HG02642 (cell line): Measurements from ENCODE around the gene CFAP65.

ENCODE experiments used
- ATAC-seq: cut with Tn5 transposase; IDR thresholded peaks from one replicate; pipeline ENCODE4 v1.9.1; 2021; ENCODE audit warnings: mild to moderate bottlenecking; ENCODE audit not compliant: unreplicated experiment, poor library complexity

The CFAP65 gene, protein sequence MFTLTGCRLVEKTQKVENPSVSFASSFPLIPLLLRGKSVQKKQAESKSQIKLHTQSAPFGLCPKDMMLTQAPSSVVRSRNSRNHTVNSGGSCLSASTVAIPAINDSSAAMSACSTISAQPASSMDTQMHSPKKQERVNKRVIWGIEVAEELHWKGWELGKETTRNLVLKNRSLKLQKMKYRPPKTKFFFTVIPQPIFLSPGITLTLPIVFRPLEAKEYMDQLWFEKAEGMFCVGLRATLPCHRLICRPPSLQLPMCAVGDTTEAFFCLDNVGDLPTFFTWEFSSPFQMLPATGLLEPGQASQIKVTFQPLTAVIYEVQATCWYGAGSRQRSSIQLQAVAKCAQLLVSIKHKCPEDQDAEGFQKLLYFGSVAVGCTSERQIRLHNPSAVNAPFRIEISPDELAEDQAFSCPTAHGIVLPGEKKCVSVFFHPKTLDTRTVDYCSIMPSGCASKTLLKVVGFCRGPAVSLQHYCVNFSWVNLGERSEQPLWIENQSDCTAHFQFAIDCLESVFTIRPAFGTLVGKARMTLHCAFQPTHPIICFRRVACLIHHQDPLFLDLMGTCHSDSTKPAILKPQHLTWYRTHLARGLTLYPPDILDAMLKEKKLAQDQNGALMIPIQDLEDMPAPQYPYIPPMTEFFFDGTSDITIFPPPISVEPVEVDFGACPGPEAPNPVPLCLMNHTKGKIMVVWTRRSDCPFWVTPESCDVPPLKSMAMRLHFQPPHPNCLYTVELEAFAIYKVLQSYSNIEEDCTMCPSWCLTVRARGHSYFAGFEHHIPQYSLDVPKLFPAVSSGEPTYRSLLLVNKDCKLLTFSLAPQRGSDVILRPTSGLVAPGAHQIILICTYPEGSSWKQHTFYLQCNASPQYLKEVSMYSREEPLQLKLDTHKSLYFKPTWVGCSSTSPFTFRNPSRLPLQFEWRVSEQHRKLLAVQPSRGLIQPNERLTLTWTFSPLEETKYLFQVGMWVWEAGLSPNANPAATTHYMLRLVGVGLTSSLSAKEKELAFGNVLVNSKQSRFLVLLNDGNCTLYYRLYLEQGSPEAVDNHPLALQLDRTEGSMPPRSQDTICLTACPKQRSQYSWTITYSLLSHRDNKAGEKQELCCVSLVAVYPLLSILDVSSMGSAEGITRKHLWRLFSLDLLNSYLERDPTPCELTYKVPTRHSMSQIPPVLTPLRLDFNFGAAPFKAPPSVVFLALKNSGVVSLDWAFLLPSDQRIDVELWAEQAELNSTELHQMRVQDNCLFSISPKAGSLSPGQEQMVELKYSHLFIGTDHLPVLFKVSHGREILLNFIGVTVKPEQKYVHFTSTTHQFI (N-terminal part only)

DNA sequence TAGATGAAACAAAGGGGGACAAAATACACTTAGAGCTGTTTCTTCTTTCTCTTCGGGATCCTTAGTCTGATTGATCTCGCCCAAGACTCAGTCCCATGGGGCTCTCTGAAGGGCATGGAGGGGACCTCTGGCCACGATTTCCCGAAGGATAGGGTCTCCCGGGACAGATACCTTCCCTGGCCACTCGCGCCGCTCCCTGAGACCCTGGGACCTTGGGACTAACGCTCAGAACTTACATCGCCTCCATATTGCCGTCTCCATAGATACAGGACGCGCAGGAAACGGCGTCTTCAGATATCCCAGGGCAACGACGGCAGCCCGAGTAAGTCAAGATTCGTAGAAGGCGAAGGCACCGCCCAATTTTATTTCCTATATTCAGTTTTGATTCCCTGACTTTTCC is at the start of gene CFAP65:
Gene CFAP65 (minus strand): TSS at position 265 of the 400 bp plus-strand sequence. CDS start 2,468 bp downstream, outside the sequence.
- ATAC-seq: no peak

DNA sequence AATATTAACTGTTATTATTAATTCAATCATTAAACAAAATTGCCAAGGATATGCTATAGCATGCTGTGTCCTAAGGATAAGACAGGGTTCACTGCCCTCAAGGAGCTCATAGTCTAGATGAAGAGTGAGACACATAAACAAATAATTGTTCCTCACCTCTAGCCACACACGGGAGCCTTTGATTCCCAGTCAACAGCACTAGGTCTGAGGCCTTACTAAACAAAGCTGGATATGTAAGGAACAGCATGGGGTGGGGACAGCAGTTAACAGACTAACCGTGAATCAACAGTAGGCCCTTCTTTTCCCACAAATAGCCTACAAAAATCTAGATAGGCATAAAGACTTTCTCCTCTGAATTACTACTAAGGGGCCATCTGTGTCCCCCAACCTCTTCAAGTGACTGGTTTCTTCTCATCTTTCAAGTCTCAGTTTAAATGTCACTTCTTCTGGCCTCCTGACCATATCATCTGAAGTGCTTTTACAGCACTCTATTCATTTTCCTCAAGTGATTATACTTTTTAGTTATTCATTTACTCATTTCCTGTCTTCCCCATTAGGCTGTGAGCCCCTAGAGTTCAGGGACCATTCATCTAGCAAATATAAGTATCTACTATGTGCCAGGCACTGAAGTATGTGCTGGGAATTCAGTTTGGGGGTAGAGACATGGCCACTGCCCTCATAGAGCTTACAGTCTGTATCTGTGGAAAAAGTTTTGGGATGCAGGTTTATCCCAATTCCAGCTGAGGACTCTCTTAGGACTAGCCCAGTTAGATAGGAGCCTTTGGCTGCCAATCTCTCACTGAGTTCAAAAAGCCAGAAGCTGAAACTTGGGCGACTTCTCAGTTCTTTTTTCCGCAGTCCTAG is 49.4 kb upstream of the CFAP65 start:
- no peak for ATAC-seq

DNA sequence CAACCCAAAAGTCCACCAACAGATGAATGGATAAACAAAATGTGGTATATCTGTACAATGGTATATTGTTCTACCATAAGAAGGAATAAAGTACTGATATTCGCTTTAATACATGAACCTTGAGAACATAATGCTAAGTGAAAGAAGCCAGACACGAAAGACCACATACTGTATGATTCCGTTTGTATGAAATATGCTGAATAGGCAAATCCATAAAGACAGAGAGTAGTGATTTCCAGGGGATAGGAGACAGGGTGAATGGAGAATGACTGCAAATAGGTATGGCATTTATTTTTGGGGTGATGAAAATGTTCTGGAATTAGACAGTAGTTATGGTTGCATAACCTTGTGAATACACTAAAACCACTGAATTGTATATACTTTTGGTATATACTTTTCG is 48.0 kb upstream of the CFAP65 start:
- no peak for ATAC-seq

- ATAC-seq: no peak
These were observed 46.5 kb upstream of the CFAP65 start for GRCh38 chr2:219087848-219088247.

DNA sequence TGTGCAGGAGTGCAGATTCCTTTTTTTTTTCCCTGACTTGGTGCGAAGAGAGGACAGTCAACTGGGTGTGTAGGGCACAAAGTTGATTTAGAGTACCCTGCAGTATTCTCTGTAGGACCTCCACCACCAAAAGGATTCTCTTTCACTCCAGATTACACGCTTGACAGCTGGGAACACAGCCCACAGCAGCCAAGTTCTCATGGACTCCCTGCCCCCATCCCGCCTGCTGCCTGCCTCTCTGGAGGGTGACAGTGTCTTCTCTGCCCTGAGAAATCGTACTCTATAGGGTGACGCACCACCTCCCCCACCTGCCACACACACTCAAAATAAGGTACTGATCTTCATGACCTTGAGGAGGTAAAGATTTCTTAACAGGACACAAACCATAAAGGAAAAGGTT is 46.0 kb upstream of the CFAP65 start:
- ATAC-seq: no peak

DNA sequence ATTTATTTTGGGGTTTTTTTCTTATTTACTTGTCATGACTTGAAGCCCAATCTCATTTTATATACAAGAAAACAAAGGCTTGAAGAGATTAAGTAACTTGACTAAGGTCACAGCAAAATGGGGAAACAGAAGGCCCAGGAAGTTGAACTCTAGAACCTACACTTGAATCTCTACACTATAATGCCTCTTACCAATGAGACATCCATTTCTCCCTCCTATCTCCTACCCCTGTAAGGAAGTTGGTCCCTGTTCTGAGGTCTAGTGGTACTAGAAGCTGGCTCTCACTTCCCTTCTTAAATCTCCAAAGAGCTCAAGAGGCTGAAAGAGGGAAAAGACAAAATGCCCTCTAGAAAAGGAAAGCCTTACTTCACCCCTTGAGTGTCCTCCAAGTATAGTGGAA is 44.9 kb upstream of the CFAP65 start:
- ATAC-seq: no peak

GRCh38 chr2:219084791-219085190 is 43.5 kb upstream of the CFAP65 start:
- no peak for ATAC-seq

DNA sequence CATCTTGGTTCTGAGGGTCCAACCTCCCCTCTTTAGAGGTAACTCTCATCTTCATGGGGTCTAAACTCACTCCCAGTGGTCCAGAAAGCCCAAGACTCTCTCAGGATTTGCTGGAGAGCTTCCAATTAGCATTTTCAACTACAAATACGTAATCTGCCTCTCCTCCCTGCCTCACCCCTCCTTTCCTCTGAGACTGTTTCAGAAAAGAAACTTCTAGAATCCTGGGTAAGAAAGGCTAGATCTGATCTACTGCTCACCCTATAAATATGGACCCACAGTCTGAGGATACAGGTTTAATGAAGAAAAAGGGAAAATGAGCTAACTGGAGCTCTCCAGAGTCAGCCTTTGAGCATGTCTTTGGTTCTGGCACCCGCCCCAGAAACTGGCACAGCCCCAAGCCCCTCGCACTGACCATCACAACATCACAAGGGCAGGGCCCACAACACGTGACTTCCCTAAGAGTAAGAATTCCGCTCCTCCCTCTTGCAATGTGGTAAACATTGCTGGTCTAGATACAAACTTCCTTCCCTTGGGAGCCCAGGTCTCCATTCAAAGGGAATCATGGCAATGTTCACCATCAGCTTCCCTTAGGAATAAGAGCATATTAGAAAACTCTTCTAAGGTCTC is 41.1 kb upstream of the CFAP65 start:
- no peak for ATAC-seq

GRCh38 chr2:219081701-219082331 is 40.5 kb upstream of the CFAP65 start:
- no peak for ATAC-seq

DNA sequence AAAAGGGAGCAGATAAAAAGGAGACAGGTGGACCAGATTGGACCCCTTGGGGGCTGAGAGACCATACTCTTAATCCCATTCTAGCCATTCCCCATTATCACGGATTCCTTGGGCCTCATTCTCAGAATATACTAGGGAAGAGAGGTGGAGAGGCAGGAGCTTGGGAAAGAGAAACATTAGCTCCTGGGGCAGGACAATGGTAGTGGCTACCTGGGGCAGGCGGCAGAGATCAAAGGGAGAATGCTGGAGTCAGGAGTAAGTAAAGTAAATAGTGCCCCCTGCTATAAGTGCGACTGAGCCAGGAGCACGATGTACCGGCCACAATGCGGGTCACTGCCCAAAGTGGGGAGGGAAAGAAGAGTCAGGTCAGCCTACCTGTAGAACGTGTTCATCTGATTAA is 39.8 kb upstream of the CFAP65 start:
- no peak for ATAC-seq

DNA sequence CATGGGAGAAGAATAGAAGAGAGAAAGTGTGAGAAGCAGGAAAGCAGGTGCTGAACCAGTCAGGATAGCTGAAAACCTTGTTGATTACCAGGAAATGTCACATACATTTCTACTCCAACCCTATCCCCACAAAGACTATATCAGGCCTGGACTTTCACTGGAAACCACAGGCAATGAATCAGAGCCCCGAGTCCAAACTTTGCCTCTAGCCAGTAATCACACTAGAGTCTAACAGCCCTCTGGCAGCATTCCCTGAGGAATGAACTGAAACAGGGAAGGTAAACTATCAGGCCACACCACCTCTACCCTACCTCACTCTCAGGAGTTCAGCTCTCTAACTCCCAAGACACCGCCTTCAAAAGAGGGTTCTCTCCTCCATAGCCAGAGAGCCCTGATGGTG is 38.1 kb upstream of the CFAP65 start:
- no peak for ATAC-seq

GRCh38 chr2:219078951-219079350 is 37.6 kb upstream of the CFAP65 start:
- no peak for ATAC-seq

GRCh38 chr2:219078126-219078525 is 36.8 kb upstream of the CFAP65 start:
- no peak for ATAC-seq

DNA sequence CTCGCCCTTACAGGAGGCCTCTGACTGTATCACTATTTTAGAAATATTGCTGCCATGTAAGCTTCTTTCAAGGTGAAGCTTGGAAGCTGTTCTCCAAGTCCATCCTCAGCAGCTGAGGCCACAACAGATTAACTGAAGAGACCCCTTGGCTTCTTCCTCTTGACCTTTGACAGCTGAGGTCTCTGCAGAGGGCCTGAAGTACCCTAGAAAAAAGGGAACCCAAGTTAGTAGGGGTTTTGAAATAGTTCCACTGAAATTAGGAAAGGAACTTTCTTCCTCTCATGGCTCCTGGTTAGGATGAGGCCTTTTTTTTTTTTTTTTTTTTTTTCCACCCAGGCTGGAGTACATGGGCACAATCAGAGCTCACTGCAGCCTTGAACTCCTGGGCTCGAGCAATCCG is 34.9 kb upstream of the CFAP65 start:
- ATAC-seq: no peak

GRCh38 chr2:219073413-219074129 is 32.3 kb upstream of the CFAP65 start:
- no peak for ATAC-seq

- no peak for ATAC-seq
These were observed 31.5 kb upstream of the CFAP65 start for GRCh38 chr2:219072741-219073250.

GRCh38 chr2:219071131-219071816 is 30.0 kb upstream of the CFAP65 start:
- no peak for ATAC-seq
